ENCODE data around the gene CCDC142.

DNA sequence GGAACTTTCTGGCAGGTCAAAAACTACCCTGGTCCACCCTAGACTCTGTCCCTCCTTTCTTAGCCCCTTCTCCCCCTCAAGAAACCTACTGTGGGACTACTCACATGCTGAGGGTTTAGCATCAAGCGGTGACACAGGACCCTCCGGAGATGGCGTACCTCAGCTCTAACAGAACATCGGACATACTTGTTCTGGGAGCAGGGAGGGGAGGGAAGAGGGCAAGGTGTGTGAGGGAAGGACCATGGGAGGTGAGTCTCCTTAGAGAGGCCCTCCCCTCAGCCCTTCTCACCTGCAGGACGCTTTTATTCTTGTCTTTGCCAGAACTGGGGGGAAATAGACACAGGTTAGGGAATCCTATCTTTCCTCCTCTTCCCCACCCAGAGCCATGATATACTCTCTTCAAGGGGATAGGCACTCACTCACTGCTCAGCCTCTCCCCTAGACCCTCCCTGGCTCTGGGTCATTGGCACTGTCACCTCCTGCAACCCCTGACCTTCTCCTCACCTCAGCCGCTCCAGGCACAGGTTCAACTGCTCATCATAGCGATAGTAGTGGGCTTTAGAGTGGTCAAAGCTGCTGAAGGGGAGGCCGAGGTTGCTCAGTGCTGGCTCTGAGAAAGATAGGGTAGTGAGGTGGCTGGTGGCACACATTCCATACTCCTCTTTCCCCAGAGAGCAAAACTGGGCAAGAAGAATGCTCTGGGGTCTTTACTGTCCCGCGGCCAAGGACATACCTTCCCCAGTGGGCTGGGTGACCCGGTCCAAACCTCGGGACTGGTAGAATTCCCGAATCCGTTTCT, 22.8 kb upstream of the CCDC142 start:
- TF ChIP-seq CTCF (IDR thresholded peaks at IDR 0.05; ENCODE audit: low read depth, low read length, poor library complexity, severe bottlenecking) (no peak), EZH2phosphoT487 (IDR thresholded peaks at IDR 0.05; ENCODE audit: borderline replicate concordance, low read length) (no peak)

All from DOHH2 (cell line).